Measurements from ENCODE around the gene PDLIM7. TPM values are rescaled to one million over a fixed set of nuclear protein-coding genes. Genes with fewer than 3 reads are reported as not detected.
A peak's percentile ranks its signal among the peaks of the same experiment; 100 is the strongest.

The PDLIM7 gene
- polyA plus RNA-seq, 1 donor from 2014 or later = 21.0 TPM

DNA sequence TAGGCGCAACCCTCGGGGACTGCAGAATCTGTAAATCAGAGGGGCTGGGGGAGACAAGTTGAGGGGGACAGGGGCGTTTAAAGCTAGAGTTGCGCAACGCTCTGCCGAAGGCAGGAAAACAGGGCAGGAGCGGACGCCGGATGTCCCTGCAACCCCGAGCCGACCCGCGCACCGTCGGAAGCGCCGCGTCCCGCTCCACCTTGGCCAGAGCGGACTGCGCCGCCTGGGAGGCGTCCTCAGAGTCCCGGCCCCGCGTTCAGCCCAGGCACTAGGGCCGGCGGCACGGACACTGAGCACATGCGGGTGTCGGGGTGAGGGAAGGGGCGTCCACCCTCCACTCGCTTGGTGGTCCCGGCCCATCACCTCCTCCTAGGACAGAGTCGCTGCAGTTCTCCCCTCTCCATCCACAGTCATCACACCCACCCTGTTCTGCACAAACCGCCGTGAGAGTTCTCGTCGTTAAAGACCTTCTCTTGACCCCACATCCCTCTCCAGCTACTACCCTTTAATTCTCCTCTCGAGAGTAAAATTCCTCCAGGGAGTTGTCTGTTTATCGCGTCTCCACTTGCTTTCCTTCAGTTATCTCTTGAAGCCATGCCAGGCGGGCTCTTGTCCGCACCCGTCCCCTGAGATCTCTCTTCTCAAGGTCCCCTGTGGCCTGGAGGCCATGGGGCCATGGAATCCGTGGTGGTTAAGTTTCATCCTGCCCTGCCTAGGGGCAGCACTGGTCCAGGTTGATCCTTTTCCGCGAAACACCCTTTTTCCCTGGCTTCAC is 796 bp upstream of the PDLIM7 start:
- H3K4me2 ChIP-seq (ENCODE audit: low read length) = no peak overlapping the region
- peak overlapping the region; percentile 90 for H3K4me3 ChIP-seq (ENCODE audit: low read length)
- no peaks in the 10 kb centered on the region for H3K9me3 ChIP-seq (ENCODE audit: low read length)
- H3K36me3 ChIP-seq (ENCODE audit: insufficient read depth, low read length) = no peaks in the 10 kb centered on the region
- peaks cover 6% of the 10 kb centered on the region for H3K27me3 ChIP-seq (ENCODE audit: insufficient read depth, low read depth, low read length)
- H3K79me2 ChIP-seq (replicated peaks; ENCODE audit: insufficient read depth, low read length) = peaks cover 17% of the 10 kb centered on the region
- peak overlapping the region; percentile 88 for H3K9ac ChIP-seq (ENCODE audit: low read length)
- H2AFZ ChIP-seq (ENCODE audit: low read depth, low read length) = no peak overlapping the region
- no peaks in the 10 kb centered on the region for H3K9me2 ChIP-seq (ENCODE audit: insufficient read depth, low read length)
- H3K27ac ChIP-seq (ENCODE audit: low read length) = no peak overlapping the region
- no peaks in the 10 kb centered on the region for H3F3A ChIP-seq (ENCODE audit: insufficient read depth, low read length, poor library complexity, severe bottlenecking)
- TF ChIP-seq EP300 (conservative IDR thresholded peaks at IDR 0.05; ENCODE audit: poor library complexity, severe bottlenecking) (no peak), RAD21 (conservative IDR thresholded peaks at IDR 0.05) (no peak), EZH2 (IDR thresholded peaks at IDR 0.05; ENCODE audit: borderline replicate concordance, insufficient read depth, low read length, poor library complexity, severe bottlenecking) (no peak), MXI1 (conservative IDR thresholded peaks at IDR 0.05; ENCODE audit: poor library complexity, severe bottlenecking) (no peak), POLR2AphosphoS5 (IDR thresholded peaks at IDR 0.05) (no peak), TAF1 (IDR thresholded peaks at IDR 0.05; ENCODE audit: low read depth) (no peak)
- TF ChIP-seq, protein P1, sequence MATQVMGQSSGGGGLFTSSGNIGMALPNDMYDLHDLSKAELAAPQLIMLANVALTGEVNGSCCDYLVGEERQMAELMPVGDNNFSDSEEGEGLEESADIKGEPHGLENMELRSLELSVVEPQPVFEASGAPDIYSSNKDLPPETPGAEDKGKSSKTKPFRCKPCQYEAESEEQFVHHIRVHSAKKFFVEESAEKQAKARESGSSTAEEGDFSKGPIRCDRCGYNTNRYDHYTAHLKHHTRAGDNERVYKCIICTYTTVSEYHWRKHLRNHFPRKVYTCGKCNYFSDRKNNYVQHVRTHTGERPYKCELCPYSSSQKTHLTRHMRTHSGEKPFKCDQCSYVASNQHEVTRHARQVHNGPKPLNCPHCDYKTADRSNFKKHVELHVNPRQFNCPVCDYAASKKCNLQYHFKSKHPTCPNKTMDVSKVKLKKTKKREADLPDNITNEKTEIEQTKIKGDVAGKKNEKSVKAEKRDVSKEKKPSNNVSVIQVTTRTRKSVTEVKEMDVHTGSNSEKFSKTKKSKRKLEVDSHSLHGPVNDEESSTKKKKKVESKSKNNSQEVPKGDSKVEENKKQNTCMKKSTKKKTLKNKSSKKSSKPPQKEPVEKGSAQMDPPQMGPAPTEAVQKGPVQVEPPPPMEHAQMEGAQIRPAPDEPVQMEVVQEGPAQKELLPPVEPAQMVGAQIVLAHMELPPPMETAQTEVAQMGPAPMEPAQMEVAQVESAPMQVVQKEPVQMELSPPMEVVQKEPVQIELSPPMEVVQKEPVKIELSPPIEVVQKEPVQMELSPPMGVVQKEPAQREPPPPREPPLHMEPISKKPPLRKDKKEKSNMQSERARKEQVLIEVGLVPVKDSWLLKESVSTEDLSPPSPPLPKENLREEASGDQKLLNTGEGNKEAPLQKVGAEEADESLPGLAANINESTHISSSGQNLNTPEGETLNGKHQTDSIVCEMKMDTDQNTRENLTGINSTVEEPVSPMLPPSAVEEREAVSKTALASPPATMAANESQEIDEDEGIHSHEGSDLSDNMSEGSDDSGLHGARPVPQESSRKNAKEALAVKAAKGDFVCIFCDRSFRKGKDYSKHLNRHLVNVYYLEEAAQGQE (IDR thresholded peaks at IDR 0.05; ENCODE audit: borderline replicate concordance) = no peak
- H4K20me1 ChIP-seq (ENCODE audit: insufficient read depth) = no peaks in the 10 kb centered on the region

DNA sequence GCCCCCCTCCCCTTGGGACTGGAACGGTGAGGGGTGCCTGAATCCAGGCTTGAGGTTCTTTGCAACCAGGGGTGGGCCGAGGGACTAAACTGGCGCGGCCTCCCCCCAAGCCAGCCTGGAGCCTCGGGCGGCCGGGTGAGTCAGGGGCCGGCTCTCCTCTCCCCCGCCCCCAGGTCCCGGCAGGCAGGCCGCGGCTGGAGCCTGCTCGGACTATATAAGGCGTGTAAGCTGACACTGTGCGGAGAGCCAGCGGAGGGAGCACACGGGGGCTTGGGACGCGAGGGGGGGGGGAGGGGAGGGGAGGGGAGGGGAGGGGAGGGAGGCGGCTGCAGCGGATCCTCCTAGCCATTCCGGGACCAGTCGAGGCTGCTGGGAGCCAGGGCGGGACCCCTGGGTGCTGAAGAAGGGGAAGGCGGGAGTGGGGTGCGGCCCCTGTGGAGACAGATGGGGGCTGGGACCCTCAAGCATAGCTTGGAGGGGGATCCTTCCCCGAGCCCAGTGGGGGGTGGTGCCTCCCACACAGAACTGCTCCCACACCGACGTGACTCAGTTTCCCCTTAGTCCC is 595 bp downstream of the PDLIM7 start:
- Histone ChIP-seq H3F3A (ENCODE audit: insufficient read depth, low read length, poor library complexity, severe bottlenecking) (no peaks in the 10 kb centered on the region), H3K4me2 (ENCODE audit: low read length) (peak overlapping the region; percentile 96), H3K36me3 (ENCODE audit: insufficient read depth, low read length) (no peaks in the 10 kb centered on the region), H4K20me1 (ENCODE audit: insufficient read depth) (no peaks in the 10 kb centered on the region), H3K27me3 (ENCODE audit: insufficient read depth, low read depth, low read length) (peaks cover 6% of the 10 kb centered on the region), H2AFZ (ENCODE audit: low read depth, low read length) (peak overlapping the region; percentile 33), H3K79me2 (replicated peaks; ENCODE audit: insufficient read depth, low read length) (peaks cover 17% of the 10 kb centered on the region), H3K4me3 (ENCODE audit: low read length) (peak overlapping the region; percentile 90), H3K27ac (ENCODE audit: low read length) (peak overlapping the region; percentile 73), H3K9ac (ENCODE audit: low read length) (peak overlapping the region; percentile 88), H3K9me3 (ENCODE audit: low read length) (no peaks in the 10 kb centered on the region), H3K9me2 (ENCODE audit: insufficient read depth, low read length) (no peaks in the 10 kb centered on the region)
- TF ChIP-seq POLR2AphosphoS5 (IDR thresholded peaks at IDR 0.05) (no peak), EP300 (conservative IDR thresholded peaks at IDR 0.05; ENCODE audit: poor library complexity, severe bottlenecking) (no peak), TAF1 (IDR thresholded peaks at IDR 0.05; ENCODE audit: low read depth) (no peak), EZH2 (IDR thresholded peaks at IDR 0.05; ENCODE audit: borderline replicate concordance, insufficient read depth, low read length, poor library complexity, severe bottlenecking) (no peak), SMC3 (conservative IDR thresholded peaks at IDR 0.05; ENCODE audit: poor library complexity) (no peak), RAD21 (conservative IDR thresholded peaks at IDR 0.05) (no peak)
- TF ChIP-seq, protein P2, sequence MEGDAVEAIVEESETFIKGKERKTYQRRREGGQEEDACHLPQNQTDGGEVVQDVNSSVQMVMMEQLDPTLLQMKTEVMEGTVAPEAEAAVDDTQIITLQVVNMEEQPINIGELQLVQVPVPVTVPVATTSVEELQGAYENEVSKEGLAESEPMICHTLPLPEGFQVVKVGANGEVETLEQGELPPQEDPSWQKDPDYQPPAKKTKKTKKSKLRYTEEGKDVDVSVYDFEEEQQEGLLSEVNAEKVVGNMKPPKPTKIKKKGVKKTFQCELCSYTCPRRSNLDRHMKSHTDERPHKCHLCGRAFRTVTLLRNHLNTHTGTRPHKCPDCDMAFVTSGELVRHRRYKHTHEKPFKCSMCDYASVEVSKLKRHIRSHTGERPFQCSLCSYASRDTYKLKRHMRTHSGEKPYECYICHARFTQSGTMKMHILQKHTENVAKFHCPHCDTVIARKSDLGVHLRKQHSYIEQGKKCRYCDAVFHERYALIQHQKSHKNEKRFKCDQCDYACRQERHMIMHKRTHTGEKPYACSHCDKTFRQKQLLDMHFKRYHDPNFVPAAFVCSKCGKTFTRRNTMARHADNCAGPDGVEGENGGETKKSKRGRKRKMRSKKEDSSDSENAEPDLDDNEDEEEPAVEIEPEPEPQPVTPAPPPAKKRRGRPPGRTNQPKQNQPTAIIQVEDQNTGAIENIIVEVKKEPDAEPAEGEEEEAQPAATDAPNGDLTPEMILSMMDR (IDR thresholded peaks at IDR 0.05; ENCODE audit: poor library complexity, severe bottlenecking) = no peak
- TF ChIP-seq, protein P1 (IDR thresholded peaks at IDR 0.05; ENCODE audit: borderline replicate concordance) = no peak

All from neural cell (in vitro differentiated cells).